ENCODE results near the gene AKAP9.
"Not testable (repeated sequence)": the region's sequence is repeated elsewhere in the genome, so short reads cannot be mapped to it uniquely, and the experiment has no call there.

The AKAP9 gene

DNA sequence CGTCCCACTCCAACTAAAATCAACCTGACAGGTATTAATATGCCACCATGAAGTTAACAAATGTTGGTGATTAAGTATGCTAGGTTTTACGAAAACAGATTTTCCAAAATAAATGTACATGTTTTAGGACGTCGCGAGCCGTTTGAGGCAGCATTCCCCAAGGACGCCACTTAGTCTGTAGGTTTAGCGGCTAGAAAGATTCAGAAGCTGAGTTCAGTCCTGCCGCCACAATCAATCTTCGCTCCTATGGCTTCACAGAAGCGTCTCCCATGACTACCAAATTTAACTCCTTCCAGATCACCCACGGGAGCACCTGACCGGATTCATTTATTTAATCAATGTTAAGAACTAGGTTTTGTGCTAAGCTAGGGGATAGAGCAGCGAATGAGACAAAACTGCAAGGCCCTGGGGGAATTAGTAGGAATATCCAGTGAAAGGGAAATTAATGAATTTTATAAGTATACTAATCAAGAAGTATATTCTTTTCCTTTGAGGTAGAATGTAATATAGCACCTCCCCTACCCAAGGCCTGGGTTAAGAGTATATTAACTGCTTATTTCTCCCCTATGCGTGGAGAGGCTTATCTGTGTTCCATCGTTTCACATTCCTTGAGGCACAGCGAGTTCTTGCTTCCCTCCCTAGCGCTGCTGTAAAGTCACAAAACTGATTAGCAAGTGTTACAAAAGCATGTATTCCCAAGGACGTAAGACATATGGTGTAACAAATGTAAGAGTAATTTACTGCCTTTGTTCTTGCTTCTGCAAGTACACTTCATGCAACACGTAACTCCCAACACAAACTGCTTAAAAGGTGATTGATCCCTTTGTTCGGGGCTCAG, 194.6 kb downstream of the AKAP9 start:
- no peak for DNase-seq

DNA sequence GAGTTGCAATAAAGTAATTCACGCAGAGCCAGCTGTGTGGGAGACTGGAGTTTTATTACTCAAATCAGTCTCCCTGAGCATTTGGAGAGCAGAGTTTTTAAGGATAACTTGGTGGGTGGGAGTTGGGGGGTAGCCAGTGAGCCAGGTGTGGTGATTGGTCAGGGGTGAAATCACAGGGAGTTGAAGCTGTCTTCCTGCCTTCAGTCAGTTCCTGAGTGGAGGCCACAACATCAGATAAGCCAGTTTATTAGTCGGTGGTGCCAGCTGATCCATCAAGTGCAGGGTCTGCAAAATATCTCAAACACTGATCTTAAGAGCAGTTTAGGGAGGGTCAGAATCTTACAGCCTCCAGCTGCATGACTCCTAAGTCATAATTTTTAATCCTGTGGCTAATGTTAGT, 196.9 kb downstream of the AKAP9 start:
- DNase-seq: no peak

DNA sequence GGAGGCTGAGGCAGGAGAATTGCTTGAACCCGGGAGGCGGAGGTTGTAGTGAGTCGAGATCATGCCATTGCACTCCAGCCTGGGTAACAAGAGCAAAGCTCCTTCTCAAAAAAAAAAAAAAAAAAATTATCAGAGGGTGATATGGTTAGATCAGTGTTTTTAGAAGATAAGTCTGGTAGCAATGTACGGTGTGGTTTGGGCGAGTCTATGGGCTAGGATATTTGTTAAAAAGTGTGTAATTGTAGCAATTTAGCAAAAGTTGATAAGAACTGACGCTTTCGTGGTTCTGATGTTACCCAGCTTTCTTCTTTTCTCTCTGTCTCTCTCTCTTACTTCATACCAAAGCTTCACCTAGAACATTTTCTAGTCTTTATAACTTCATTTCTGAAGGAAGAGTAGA, 200.5 kb downstream of the AKAP9 start:
- DNase-seq: no peak

DNA sequence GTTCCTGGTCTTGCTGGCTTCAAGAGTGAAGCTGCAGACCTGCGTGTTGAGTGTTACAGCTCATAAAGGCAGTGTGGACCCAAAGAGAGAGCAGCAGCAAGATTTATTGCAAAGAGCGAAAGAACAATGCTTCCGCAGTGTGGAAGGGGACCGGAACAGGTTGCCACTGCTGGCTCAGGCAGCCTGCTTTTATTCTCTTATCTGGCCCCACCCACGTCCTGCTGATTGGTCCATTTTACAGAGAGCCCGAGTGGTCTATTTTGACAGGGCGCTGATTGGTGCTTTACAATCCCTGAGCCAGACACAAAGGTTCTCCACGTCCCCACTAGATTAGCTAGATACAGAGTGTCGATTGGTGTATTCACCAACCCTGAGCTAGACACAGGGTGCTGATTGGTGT, 202.1 kb downstream of the AKAP9 start:
- DNase-seq: not testable (repeated sequence)

DNA sequence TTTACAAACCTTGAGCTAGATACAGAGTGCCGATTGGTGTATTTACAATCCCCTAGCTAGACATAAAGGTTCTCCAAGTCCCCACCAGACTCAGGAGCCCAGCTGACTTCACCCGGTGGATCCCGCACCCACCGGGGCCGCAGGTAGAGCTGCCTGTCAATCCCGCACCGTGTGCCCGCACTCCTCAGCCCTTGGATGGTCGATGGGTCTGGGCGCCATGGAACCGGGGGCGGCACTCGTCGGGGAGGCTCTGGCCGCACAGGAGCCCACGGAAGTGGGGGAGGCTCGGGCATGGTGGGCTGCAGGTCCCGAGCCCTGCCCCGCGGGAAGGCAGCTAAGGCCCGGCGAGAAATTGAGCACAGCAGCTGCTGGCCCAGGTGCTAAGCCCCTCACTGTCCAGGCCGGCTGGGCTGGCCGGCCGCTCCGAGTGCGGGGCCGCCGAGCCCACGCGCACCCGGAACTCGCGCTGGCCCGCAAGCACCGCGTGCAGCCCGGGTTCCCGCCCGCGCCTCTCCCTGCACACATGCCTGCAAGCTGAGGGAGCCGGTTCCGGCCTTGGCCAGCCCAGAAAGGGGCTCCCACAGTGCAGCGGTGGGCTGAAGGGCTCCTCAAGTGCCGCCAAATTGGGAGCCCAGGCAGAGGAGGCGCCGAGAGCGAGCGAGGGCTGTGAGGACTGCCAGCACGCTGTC, 202.7 kb downstream of the AKAP9 start:
- DNase-seq: not testable (repeated sequence)

DNA sequence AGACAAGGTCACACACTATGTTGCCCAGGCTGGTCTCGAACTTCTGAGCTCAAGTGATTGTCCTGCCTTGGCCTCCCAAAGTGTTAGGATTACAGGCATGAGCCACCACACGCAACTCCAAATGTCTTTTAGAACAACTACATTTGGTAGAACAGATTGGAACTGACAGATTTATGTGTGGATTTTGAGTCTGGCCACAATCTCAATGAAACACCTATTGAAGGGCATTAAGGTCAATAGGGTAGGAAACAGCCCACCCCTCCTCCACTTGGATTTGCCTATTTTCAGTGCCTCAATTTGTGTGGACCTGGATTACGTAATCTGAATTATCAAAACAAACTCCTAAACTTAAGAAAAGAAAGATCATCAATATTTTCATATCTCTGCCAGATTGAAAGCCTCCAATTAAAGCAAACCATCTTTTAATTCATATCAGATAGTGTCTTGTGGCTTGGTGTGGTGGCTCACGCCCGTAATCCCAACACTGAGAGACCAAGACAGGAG, 209.1 kb downstream of the AKAP9 start:
- DNase-seq: no peak

DNA sequence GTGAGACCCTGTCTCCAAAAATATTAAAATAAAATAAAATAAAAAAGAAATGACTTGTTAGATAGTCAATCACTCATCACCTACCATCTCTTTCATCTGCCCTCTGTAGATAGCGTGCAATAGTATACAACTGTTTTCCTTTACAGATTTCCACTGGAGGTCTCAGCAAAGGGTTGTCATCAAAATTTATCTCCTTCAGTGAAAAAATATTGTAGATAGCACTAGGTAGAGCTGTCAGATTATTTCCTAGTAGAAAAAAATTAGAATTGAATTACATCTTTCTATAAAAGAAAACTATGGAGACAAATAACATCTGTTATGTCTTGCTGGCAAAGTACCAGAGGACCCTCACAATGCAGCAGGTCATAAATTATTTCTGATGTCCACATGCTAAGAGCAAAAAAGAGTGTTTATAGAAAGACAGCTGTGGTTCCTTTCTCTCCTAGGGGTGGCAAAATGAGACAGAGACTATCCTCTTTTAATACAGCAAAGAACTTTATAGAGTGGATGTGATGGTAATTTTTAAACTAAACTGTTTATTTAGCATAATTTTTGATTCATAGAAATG, 209.9 kb downstream of the AKAP9 start:
- DNase-seq: no peak

DNA sequence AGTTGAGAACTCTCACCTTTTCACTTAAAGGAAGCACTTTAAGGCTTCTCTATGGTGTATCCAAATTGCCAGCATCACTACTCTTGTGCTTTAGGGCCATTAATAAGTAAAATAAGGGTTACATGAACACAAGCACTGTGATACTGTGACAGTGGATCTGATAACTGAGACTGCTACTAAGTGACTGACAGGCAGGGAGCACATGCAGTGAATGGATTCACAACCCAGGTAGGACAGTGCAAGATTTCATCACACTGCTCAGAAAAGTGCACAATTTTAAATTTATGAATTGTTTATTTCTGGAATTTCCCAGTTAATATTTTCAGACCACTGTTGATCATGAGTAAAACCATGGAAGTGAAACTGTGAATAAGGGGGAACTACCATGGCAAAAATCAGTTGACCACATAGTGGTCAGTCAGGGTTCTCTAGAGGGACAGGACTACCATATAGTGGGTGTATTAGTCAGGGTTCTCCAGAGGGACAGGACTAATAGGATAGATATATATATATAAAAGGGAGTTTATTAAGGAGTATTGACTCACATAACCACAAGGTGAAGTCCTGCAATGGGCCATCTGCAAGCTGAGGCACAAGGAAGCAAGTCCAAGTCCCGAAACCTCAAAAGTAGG, 214.6 kb downstream of the AKAP9 start:
- DNase-seq: no peak

DNA sequence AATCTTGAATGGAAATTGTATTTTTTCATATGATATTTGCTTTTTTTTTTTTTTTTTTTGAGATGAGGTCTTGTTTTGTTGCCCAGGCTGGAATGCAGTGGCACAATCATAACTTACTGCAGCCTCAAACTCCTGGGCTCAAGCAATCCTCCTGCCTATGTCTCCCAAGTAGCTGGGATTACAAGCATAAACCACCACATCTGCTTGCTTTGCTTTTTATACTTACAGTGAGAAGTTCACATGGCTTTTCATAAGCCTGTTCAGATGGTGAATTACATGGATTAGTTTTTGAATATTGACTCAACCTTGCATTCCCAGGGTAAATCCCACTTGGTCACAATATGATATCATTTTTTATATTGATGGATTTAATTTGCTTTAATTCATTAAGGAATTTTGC, 216.3 kb downstream of the AKAP9 start:
- no peak for DNase-seq

DNA sequence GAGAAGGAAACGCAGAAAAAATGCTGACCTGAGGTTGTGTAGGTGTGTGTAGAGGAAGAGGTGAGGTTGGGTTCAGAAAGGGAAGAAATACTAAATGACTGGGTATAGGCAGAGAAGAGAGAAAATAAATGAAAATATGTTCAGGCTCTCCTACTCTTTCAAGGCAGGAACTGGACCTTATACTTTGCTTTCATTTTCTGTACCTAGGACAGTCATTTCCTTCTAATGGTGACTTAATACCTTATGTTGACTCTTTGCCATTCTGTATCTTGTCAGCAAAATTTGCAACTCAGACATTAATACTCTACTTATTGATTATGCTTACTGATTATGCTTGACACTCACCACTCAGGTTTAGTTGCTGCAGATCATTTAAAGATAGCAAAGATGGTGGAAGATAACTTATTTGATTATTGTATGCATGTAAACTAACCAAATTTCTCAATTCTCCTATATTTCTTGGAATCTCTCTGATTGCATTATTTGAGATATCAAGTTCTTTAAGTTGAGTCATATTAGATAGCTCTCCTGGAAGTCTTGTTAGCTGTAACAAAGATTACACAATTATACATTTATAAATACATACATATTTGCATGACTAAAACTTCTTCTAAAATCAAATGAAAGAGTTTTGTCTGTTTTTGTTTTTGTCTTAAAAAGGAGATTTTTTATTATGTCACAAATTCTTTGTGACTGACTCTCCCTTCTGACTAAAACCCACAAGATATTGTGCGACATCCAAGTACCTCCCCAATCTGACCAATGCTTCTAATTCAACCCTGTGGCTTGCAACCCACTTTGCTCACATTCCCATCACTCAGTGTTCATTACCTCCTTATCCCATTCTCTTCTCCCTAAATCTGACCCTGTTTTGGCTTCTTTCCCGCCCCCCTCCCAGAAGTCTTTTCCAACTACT, 218.3 kb downstream of the AKAP9 start:
- no peak for DNase-seq

Measured in stimulated activated CD4-positive, alpha-beta T cell treated with anti-CD3 and anti-CD28 coated beads, Interleukin-2, amount 100 ng/mL, for 48 hours (primary cell).